Endothelial cell of umbilical vein (primary cell): Measurements from ENCODE around the gene PRX. TPM values are rescaled to one million over a fixed set of nuclear protein-coding genes. Genes with fewer than 3 reads are reported as not detected.

ENCODE experiments used
- BruUV-seq: library from RNA; stranded (reverse); fragments of 400-500 nt; replicated peaks from 2 replicates; lab custom pipeline; 2021; lab: Mats Ljungman, UMichigan
- CTCF ChIA-PET: fragments of 300-600, 350-600 bp; sonication (Branson Sonifier 250); formaldehyde crosslinking; loops from one replicate; lab custom pipeline; 2021; ENCODE audit warnings: antibody characterized with exemption, inconsistent platforms; lab: Charles Lee
- POLR2A ChIA-PET: fragments of 300-600, 350-600 bp; sonication (Branson Sonifier 250); formaldehyde crosslinking; loops from one replicate; lab custom pipeline; 2021; ENCODE audit warnings: antibody characterized with exemption, inconsistent platforms; lab: Charles Lee
- DNase-seq: peaks from one replicate; pipeline ENCODE4 v3.0.0-alpha.2; 2011; ENCODE audit warnings: low read depth, low spot score
- FAIRE-seq: peaks from 2 replicates; lab custom pipeline; 2011; peaks lifted over from hg19 to GRCh38; lab: Jason Lieb, UNC
- H2AFZ ChIP-seq: 2 replicates; pipeline ENCODE4 v1.6.0; 2012; ENCODE audit warnings: low read depth, low read length, control low read depth, inconsistent platforms
- H3K27ac ChIP-seq: 2 replicates; pipeline ENCODE4 v1.5.1; 2011; ENCODE audit warnings: low read depth, mild to moderate bottlenecking, control low read depth, low read length, moderate library complexity; ENCODE audit not compliant: insufficient read depth
- H3K27me3 ChIP-seq, 2 experiments: 2 replicates each; pipeline versions ENCODE4 v1.6.0 to v1.6.1; 2011; ENCODE audit warnings: low read length in 2 of 2, mixed read lengths in 1 of 2; ENCODE audit not compliant: control insufficient read depth in 2 of 2, insufficient read depth in 2 of 2
- H3K36me3 ChIP-seq, 2 experiments: 2 replicates in 1 of 2; 3 replicates in 1 of 2; pipeline ENCODE4 v1.5.1; 2011; ENCODE audit warnings: low read length in 2 of 2, mild to moderate bottlenecking in 1 of 2, moderate library complexity in 1 of 2; ENCODE audit not compliant: control insufficient read depth in 2 of 2, insufficient read depth in 2 of 2; ENCODE audit errors: extremely low read depth in 1 of 2
- H3K4me1 ChIP-seq: 3 replicates; pipeline ENCODE4 v1.5.1; 2011; ENCODE audit warnings: mild to moderate bottlenecking, low read length; ENCODE audit not compliant: control insufficient read depth, insufficient read depth; ENCODE audit errors: extremely low read depth
- H3K4me2 ChIP-seq: 2 replicates; pipeline ENCODE4 v1.6.1; 2011; ENCODE audit warnings: low read length, control low read depth, mixed read lengths; ENCODE audit not compliant: insufficient read depth
- H3K4me3 ChIP-seq, 3 experiments: fragments of 200-600 bp in 1 of 3; sonication (generic), shearing (Covaris generic) in 1 of 3; replicated peaks in 1 of 3; 2 replicates each; pipeline ENCODE4 v1.5.1; 2011 to 2016; ENCODE audit warnings: control low read depth in 3 of 3, low read length in 3 of 3, mild to moderate bottlenecking in 2 of 3, inconsistent platforms in 1 of 3, low read depth in 1 of 3, moderate library complexity in 1 of 3; ENCODE audit not compliant: insufficient read depth in 1 of 3
- H3K79me2 ChIP-seq: 2 replicates; pipeline ENCODE4 v1.6.0; 2012; ENCODE audit warnings: low read length, inconsistent platforms; ENCODE audit not compliant: control insufficient read depth, insufficient read depth
- H3K9ac ChIP-seq: replicated peaks from 2 replicates; pipeline ENCODE3; 2011; ENCODE audit warnings: low read length, control low read depth; ENCODE audit not compliant: insufficient read depth; ENCODE audit errors: extremely low read depth
- H3K9me1 ChIP-seq: replicated peaks from 3 replicates; pipeline ENCODE4 v1.6.0; 2011; ENCODE audit warnings: mild to moderate bottlenecking, low read length; ENCODE audit not compliant: control insufficient read depth, insufficient read depth; ENCODE audit errors: extremely low read depth
- H3K9me3 ChIP-seq: replicated peaks from 2 replicates; pipeline ENCODE4 v1.5.1; 2012; ENCODE audit warnings: low read length, inconsistent platforms; ENCODE audit not compliant: control insufficient read depth, insufficient read depth
- H4K20me1 ChIP-seq: replicated peaks from 2 replicates; pipeline ENCODE3; 2011; ENCODE audit warnings: mild to moderate bottlenecking, low read length; ENCODE audit not compliant: control insufficient read depth, insufficient read depth; ENCODE audit errors: extremely low read depth
- EZH2 ChIP-seq: IDR thresholded peaks from 2 replicates; pipeline ENCODE4 v1.6.1; 2012; ENCODE audit warnings: borderline replicate concordance, low read depth, mild to moderate bottlenecking, moderate library complexity, low read length, inconsistent platforms; ENCODE audit not compliant: severe bottlenecking
- FOS ChIP-seq: IDR thresholded peaks from 2 replicates; pipeline ENCODE4 v1.6.1; 2011; ENCODE audit warnings: mild to moderate bottlenecking, low read length, moderate library complexity, borderline replicate concordance; ENCODE audit not compliant: insufficient read depth
- GATA2 ChIP-seq: IDR thresholded peaks from 2 replicates; pipeline ENCODE4 v1.7.0; 2011; ENCODE audit warnings: low read depth, mild to moderate bottlenecking, moderate library complexity, mixed read lengths, low read length; ENCODE audit not compliant: insufficient read length, insufficient read depth
- JUN ChIP-seq: IDR thresholded peaks from 2 replicates; pipeline ENCODE4 v1.6.1; 2011; ENCODE audit warnings: borderline replicate concordance, low read depth; ENCODE audit not compliant: insufficient read length, insufficient read depth
- MYC ChIP-seq: IDR thresholded peaks from one replicate; pipeline ENCODE4 v1.6.1; 2011; ENCODE audit warnings: mild to moderate bottlenecking, low read depth, low read length
- POLR2A ChIP-seq: IDR thresholded peaks from 2 replicates; pipeline ENCODE4 v1.6.1; 2012; ENCODE audit warnings: low read depth, mild to moderate bottlenecking, control low read depth, low read length
- POLR2AphosphoS5 ChIP-seq: IDR thresholded peaks from 2 replicates; pipeline ENCODE4 v1.6.1; 2012; ENCODE audit warnings: low read depth, mild to moderate bottlenecking, control low read depth, low read length, moderate library complexity; ENCODE audit not compliant: insufficient read depth
- dilution Hi-C: fragments of 300-500 bp; cut with MboI; formaldehyde crosslinking; loops from one replicate; pipeline ENCODE4 v1.15.0; 2019; ENCODE audit warnings: low sequenced_read_pairs; ENCODE audit not compliant: extremely low pct_ligation_motif_present
- intact Hi-C: fragments of 100-400 bp; cut with micrococcal nuclease; formaldehyde crosslinking; loops from one replicate; pipeline ENCODE4 v1.10.0; 2022
- polyA plus RNA-seq, 4 experiments: library from polyadenylated mRNA; depleted of rRNA in 3 of 4; stranded (reverse) in 3 of 4; unstranded in 1 of 4; fragments of >200 nt; gene quantifications; 2 replicates each; pipeline versions ENCODE4 v1.2.1 to v1.2.3, GENCODE V29; 2011 to 2012; ENCODE audit warnings: missing spikeins in 1 of 4
- total RNA-seq: library from RNA; stranded (reverse); gene quantifications from 2 replicates; pipeline ENCODE4 v1.2.3, GENCODE V29; 2021
- TF ChIP-seq, protein P1 (sequence below), 2 donors: IDR thresholded peaks; 1 replicate in 1 of 2; 2 replicates in 1 of 2; pipeline ENCODE4 v1.5.1; 2011; ENCODE audit warnings: low read length in 2 of 2, mild to moderate bottlenecking in 2 of 2, moderate library complexity in 2 of 2, control low read depth in 1 of 2, inconsistent platforms in 1 of 2, low read depth in 1 of 2; ENCODE audit not compliant: insufficient read depth in 1 of 2; ENCODE audit errors: extremely low read depth in 1 of 2
- TF ChIP-seq, protein P2 (sequence below): IDR thresholded peaks from 2 replicates; pipeline ENCODE4 v1.6.1; 2011; ENCODE audit not compliant: insufficient read depth, insufficient read length

PRX gene
- total and polyA plus RNA-seq, 2 donors (not counting 3 experiments of a cell fraction or from before 2014, with no cell fraction given), result 0.80 to 1.3 TPM

DNA sequence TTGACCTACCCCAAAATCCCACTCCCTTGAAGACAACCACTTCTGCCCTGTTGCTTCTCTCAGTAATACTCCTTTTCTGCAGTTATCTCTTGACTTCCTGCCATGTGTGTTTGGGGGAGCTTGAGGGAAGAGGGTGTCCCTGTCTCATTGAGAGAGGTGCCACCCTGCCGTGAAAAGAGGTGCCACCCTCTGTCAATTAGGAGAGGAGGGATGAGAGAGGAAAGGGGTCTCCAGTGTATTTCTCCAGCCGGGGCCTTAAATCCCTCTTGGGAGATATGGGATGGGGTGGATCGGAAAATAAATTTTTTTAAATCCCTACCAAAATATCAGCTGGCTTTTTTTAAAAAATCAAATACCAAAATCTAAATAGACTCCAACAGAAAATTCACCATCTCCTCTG, 48.2 kb downstream of the PRX start:
- dilution Hi-C loops (no loop called here), intact Hi-C loops (loop anchor here (5.0 kb wide), 1 partner anchor 37 kb away; no protein-coding TSS in a partner anchor)
- H3K79me2 ChIP-seq, result no peaks in the 10 kb centered on the region
- peaks cover 0 to 4% of the 10 kb centered on the region in 2 experiments for H3K36me3 ChIP-seq
- no peak overlapping the region for H3K4me3 ChIP-seq
- no peaks in the 10 kb centered on the region for H4K20me1 ChIP-seq
- TF ChIP-seq EZH2 (no peak), JUN (no peak), FOS (no peak), GATA2 (no peak), POLR2AphosphoS5 (no peak), MYC (no peak), POLR2A (no peak)
- TF ChIP-seq, protein P1, sequence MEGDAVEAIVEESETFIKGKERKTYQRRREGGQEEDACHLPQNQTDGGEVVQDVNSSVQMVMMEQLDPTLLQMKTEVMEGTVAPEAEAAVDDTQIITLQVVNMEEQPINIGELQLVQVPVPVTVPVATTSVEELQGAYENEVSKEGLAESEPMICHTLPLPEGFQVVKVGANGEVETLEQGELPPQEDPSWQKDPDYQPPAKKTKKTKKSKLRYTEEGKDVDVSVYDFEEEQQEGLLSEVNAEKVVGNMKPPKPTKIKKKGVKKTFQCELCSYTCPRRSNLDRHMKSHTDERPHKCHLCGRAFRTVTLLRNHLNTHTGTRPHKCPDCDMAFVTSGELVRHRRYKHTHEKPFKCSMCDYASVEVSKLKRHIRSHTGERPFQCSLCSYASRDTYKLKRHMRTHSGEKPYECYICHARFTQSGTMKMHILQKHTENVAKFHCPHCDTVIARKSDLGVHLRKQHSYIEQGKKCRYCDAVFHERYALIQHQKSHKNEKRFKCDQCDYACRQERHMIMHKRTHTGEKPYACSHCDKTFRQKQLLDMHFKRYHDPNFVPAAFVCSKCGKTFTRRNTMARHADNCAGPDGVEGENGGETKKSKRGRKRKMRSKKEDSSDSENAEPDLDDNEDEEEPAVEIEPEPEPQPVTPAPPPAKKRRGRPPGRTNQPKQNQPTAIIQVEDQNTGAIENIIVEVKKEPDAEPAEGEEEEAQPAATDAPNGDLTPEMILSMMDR (IDR thresholded peaks at IDR 0.05; ENCODE audit: extremely low read depth in 1 of 2, insufficient read depth in 1 of 2, low read depth in 1 of 2, low read length in 2 of 2), result no peak
- TF ChIP-seq, protein P2, sequence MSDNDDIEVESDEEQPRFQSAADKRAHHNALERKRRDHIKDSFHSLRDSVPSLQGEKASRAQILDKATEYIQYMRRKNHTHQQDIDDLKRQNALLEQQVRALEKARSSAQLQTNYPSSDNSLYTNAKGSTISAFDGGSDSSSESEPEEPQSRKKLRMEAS, result no peak
- ChIA-PET POLR2A (interaction anchor here (0.7 to 1.1 kb wide), 4 partner anchors 9 to 101 kb away, joined by 3 to 6 read pairs (median 4); partner anchors contain the start of genes BLVRB, C19orf47, PLD3 and SERTAD1), CTCF (interaction anchor here (0.5 to 1.7 kb wide), 9 partner anchors 12 to 1092 kb away, joined by 3 to 5 read pairs (median 3); no protein-coding TSS in a partner anchor)
- no peak for DNase-seq
- no peaks in the 10 kb centered on the region for H3K9me1 ChIP-seq
- peak overlapping the region; percentile 94 for H3K4me2 ChIP-seq
- BruUV-seq, result no TSS peak
- peak overlapping the region; percentile 68 for H3K9ac ChIP-seq
- no peaks in the 10 kb centered on the region for H3K27me3 ChIP-seq
- peaks cover 3% of the 10 kb centered on the region for H3K4me1 ChIP-seq
- H2AFZ ChIP-seq, result peak overlapping the region; percentile 98
- H3K27ac ChIP-seq, result no peak overlapping the region
- FAIRE-seq, result no peak
- no peaks in the 10 kb centered on the region for H3K9me3 ChIP-seq
